AG09309 (cell line): ENCODE data around the gene VANGL1.

ENCODE experiments used
- DNase-seq: peaks from one replicate; pipeline ENCODE4 v3.0.0-alpha.2; 2010; ENCODE audit warnings: low read depth
- H3K4me3 ChIP-seq: 2 replicates; pipeline ENCODE4 v1.5.1; 2011; ENCODE audit warnings: mild to moderate bottlenecking, low read depth, low read length, moderate library complexity; ENCODE audit not compliant: control insufficient read depth
- CTCF ChIP-seq: IDR thresholded peaks from 2 replicates; pipeline ENCODE4 v1.5.1; 2011; ENCODE audit warnings: mild to moderate bottlenecking, low read depth, low read length, inconsistent platforms; ENCODE audit not compliant: insufficient read depth, control insufficient read depth; ENCODE audit errors: missing control alignments

The VANGL1 gene

DNA sequence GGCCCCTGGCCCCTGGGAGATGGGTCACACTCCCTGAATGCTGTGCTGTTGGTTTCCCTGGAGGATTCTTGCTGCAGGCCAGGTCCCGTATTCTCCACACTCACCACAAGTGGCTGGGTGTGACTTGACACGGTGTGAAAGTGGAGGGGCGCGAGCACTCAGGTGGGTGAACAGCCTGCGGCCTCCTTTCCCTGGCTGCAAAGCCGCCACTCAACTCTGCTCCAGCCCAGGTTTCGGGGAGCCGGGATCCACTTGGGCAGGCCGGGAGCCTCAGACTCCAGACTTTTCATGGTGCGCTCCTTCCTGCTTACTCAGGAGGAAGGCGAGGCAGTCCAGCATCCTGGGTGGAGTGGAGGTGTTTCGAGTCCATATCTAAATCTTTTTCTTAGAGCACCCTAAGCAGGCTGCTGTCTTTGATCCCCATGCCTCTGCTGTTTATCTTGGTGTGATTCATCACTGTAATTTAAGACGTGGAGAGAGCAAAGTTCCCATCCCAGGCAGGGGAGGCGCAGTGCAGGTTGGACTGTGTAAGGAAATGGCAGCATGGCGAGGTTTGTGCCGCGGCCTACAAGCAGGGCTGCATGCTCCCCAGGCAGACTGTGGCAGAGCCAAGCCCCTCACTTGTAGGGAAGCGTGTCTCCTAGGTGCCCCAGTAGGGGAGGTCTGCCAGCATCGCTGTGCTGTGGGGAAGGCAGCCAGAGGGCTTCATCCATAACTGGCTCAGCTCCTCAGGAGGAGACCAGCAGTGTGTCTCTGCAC, 29.6 kb downstream of the VANGL1 start:
- TF ChIP-seq CTCF, result no peak
- DNase-seq, result no peak
- no peak overlapping the region for H3K4me3 ChIP-seq

GRCh38 chr1:115672224-115673009, 30.6 kb downstream of the VANGL1 start:
- no peak overlapping the region for H3K4me3 ChIP-seq
- TF ChIP-seq CTCF, result no peak
- DNase-seq, result no peak

GRCh38 chr1:115676498-115677181, 34.9 kb downstream of the VANGL1 start:
- no peak overlapping the region for H3K4me3 ChIP-seq
- no peak for TF ChIP-seq CTCF
- DNase-seq, result no peak

DNA sequence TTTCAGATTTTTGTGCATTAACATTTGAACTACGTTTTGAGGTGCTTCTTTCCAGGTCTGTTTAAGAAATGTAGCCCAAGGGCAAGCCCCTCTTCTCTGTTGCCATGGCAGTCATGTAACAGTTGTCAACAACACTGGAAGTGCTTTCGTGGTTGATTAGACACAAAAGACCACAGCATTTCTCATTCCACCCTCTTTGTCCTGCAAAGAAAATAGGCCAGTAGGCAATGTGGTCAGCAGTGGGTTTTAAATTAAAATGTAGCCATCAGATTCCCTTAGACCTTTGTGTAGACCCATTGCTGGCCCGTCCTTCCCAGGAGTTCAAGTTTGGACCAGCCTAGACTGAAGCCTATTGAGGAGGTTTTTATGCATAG, 35.4 kb downstream of the VANGL1 start:
- no peak for TF ChIP-seq CTCF
- DNase-seq, result no peak
- no peak overlapping the region for H3K4me3 ChIP-seq

DNA sequence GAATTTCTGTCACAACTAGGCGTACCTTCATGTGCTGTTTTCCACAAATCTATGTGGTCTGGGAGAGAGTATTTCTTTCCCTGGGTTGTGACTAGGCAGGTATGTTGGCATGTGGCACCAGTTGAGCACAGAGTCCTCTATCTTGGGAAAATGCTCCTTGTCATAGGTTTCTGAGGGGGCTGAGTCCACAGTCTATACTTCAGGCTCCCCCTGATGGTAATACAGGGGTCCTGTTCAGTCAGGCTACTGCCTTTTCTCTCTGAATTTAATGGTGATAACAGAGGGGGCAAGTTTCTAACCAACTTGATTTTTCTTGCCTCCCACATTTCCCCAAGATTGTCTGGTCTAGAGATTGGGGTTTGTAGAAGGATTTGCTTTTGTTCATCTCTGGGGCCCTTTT, 35.8 kb downstream of the VANGL1 start:
- DNase-seq, result no peak
- no peak for TF ChIP-seq CTCF
- no peak overlapping the region for H3K4me3 ChIP-seq

DNA sequence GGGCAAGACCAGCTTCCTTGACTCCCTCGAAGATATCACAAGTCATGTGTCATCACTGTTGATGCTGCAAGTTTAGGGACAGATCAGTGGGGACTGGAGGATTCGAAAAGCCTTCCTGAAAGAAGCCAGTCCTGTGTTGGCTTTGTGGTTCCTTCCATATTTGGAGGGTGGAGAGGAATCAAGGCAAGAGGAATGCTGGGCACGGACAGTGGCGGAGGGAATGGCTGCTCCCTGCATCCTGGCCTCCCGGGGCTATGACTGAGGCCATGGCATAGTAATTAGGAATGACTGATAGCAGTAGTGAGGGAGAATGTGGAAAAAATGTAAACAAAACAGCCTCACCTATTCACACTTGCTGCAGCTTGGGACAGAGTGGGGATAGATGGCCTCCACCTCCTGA, 36.4 kb downstream of the VANGL1 start:
- no peak overlapping the region for H3K4me3 ChIP-seq
- TF ChIP-seq CTCF, result no peak
- no peak for DNase-seq
